Lower lobe of right lung (tissue), 2 donors: ENCODE measurements around the gene TRAIP. TPM values are rescaled to one million over a fixed set of nuclear protein-coding genes. Genes with fewer than 3 reads are reported as not detected.

Source experiments
- ATAC-seq, 2 donors: fragments of 200-7000 bp; cut with Tn5 transposase; one replicate each; pipeline ENCODE4 v1.9.1; 2020 to 2022; ENCODE audit warnings: mild to moderate bottlenecking in 2 of 2, moderate library complexity in 2 of 2
- DNase-seq: peaks from one replicate; pipeline ENCODE4 v3.0.0-alpha.2; 2020
- H3K27ac ChIP-seq: fragments of 200-600 bp; one replicate; pipeline ENCODE4 v1.8.0; 2022
- H3K27me3 ChIP-seq: fragments of 200-600 bp; one replicate; pipeline ENCODE4 v1.8.0; 2022; ENCODE audit warnings: low read depth
- H3K36me3 ChIP-seq: fragments of 200-600 bp; one replicate; pipeline ENCODE4 v1.8.0; 2022; ENCODE audit warnings: mild to moderate bottlenecking
- H3K4me1 ChIP-seq: fragments of 200-600 bp; one replicate; pipeline ENCODE4 v1.8.0; 2022
- H3K4me3 ChIP-seq: fragments of 200-600 bp; one replicate; pipeline ENCODE4 v1.8.0; 2022; ENCODE audit warnings: mild to moderate bottlenecking
- H3K9me3 ChIP-seq: fragments of 200-600 bp; one replicate; pipeline ENCODE4 v1.8.0; 2022
- CTCF ChIP-seq: fragments of 200-600 bp; IDR thresholded peaks from one replicate; pipeline ENCODE4 v1.8.0; 2022; ENCODE audit warnings: antibody characterized with exemption, mild to moderate bottlenecking
- intact Hi-C: fragments of 100-400 bp; cut with DNase I; formaldehyde crosslinking; loops from one replicate; pipeline ENCODE4 v1.11.0; 2022
- total RNA-seq: library from RNA; stranded (reverse); fragmentation: NEBNext Ultra II Directional; extraction: Animal tissue kit (Norgen Biotek cat#: 25700); gene quantifications from one replicate; pipeline ENCODE4 v1.2.1, GENCODE V29; 2021
- donor health status: DM: no; HTN: yes; CAD: no; lungs with severe emphysema.

Gene TRAIP
- total RNA-seq, 1 donor from 2014 or later, result 3.0 TPM

DNA sequence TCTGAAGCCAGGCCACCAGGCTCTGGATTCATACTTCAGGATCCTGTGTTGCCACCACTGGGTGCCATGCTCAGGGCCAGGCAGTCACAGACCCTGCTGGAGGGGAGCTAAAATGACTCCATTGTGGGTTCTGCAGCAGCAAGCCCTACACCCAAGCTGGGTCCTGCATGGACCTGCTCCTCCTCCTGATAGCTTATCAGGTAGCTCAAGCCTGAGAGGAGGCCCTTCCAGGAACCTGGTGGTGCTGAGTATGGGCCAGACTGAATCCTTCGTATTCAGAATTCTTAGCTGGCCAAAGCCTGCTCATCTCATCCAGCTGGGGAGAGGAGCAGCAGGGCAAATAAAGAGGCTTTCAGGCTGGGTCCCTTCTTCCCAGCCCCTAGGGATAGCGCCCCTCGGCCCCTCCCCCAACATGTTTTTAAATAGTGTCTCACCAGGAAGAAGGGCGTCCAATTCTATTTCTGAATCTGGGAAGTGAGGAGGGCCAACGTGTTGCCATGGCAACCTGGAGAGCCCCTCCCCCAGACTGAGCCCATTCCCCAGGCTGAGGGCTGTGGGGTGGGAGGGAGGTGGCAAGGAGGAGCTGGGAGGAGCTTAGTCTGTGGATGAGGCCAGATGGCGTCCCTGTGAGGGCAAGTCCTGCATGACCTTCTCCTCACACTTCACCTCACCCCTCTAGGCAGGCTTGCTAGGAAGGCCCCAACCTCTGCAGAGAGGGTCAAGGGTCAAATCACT lies 24.4 kb upstream of the TRAIP start:
- no peak overlapping the region for H3K4me3 ChIP-seq
- intact Hi-C loops, result no loop called here

DNA sequence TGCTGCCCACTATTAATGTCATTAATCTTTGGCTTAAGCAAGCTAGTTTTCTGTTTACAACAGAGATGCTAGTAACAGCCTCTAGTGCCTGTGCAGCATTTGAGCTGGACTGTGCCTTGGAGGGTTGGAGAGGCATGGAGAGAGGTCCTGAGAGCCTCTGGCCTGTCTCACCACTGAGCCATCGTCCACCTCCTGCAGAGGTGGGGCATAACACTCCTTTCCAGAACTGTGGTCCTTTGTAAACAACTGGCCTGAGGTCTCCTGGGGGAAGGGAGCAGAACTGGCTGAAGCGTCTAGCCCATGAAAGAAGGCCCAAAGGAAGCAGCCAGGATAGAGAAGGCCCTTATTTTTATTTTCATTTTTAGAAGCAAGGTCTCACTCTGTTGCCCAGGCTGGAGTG lies 23.4 kb upstream of the TRAIP start:
- Histone ChIP-seq H3K4me1 (peaks cover 7% of the 10 kb centered on the region), H3K27me3 (no peaks in the 10 kb centered on the region), H3K27ac (no peak overlapping the region), H3K4me3 (no peak overlapping the region), H3K9me3 (no peaks in the 10 kb centered on the region), H3K36me3 (no peaks in the 10 kb centered on the region)
- DNase-seq (no peak), ATAC-seq (no peak)
- no peak for TF ChIP-seq CTCF
- intact Hi-C loops, result no loop called here

More for the DNA sequence above, 24.4 kb upstream of the TRAIP start:
- Histone ChIP-seq H3K36me3 (no peaks in the 10 kb centered on the region), H3K27ac (no peak overlapping the region), H3K9me3 (no peaks in the 10 kb centered on the region), H3K4me1 (peaks cover 7% of the 10 kb centered on the region), H3K27me3 (no peaks in the 10 kb centered on the region)
- TF ChIP-seq CTCF, result no peak
- ATAC-seq (no peak), DNase-seq (no peak)

GRCh38 chr3:49878686-49879085 lies 22.3 kb upstream of the TRAIP start:
- intact Hi-C loops, result no loop called here
- H3K36me3 ChIP-seq, result no peaks in the 10 kb centered on the region
- ATAC-seq (no peak), DNase-seq (no peak)
- no peaks in the 10 kb centered on the region for H3K9me3 ChIP-seq
- peaks cover 7% of the 10 kb centered on the region for H3K4me1 ChIP-seq
- H3K4me3 ChIP-seq, result no peak overlapping the region
- H3K27ac ChIP-seq, result no peak overlapping the region
- H3K27me3 ChIP-seq, result no peaks in the 10 kb centered on the region
- no peak for TF ChIP-seq CTCF

GRCh38 chr3:49877716-49878115 lies 21.4 kb upstream of the TRAIP start:
- H3K4me3 ChIP-seq, result no peak overlapping the region
- no peak for DNase-seq
- H3K36me3 ChIP-seq, result no peaks in the 10 kb centered on the region
- H3K9me3 ChIP-seq, result no peaks in the 10 kb centered on the region
- ATAC-seq, result no peak
- peaks cover 7% of the 10 kb centered on the region for H3K4me1 ChIP-seq
- intact Hi-C loops, result no loop called here
- H3K27ac ChIP-seq, result no peak overlapping the region
- no peak for TF ChIP-seq CTCF
- no peaks in the 10 kb centered on the region for H3K27me3 ChIP-seq

DNA sequence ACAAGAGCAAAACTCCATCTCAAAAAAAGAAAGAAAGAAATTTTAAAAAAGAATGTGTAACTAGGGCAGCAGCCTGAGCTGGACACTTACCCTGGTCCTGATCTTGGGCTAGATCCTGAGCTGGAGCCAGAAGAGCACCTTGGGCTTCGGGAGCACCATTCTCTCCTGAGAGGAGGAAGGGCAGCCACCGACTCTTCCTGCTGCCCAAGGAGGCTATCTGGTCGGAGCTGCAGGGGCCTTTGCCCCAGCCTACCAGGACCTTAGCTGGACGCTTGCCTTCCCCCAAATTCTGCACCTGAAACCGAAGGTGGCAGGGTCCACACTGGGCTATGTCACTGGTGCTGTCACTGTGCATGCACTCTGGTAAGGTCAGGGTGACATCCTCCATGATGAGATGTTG lies 20.2 kb upstream of the TRAIP start:
- no peak overlapping the region for H3K4me3 ChIP-seq
- no peak for TF ChIP-seq CTCF
- DNase-seq (no peak), ATAC-seq (no peak)
- no peaks in the 10 kb centered on the region for H3K4me1 ChIP-seq
- H3K9me3 ChIP-seq, result no peaks in the 10 kb centered on the region
- no peaks in the 10 kb centered on the region for H3K36me3 ChIP-seq
- intact Hi-C loops, result no loop called here
- H3K27me3 ChIP-seq, result no peaks in the 10 kb centered on the region
- no peak overlapping the region for H3K27ac ChIP-seq
